Measurements from ENCODE around the gene DNAJB2.
A peak's percentile ranks its signal among the peaks of the same experiment; 100 is the strongest.

The DNAJB2 gene

DNA sequence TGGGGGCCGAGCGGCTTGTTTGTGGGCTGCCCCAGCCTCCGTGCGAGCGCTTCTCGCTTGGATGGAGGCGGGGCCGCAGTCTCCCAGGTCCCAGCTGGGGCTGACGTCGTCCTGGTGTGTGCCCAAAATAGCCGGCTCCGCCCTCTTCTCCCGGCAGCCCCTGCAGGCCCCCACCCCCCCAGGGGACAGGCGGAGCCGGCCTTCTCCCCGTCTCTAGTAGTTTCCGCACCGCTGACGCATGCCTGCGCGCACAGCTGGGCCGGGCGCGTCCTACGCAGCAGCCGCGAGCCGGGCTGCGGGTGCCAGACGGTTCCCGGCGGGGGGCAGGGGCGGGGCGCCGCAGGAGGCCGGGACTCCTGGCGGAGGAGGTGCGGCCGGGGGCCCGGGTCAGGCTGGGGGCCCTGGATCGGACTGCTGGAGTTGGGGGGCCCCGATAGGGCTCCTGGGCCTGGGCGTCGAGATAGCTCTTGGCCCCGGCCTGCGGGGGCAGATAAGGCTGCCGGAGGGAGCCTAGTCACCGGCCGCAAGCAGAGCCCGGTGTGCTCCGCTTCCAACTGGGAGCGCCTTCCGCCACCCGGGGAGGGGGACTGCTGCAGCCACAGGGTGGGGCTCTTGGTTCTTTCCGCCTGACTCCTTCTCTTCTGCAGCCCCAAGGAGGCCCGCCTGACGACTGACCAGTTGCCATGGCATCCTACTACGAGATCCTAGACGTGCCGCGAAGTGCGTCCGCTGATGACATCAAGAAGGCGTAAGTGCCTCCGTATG, at the start of gene DNAJB2:
DNAJB2 (plus strand) TSS at position 216 of the 765 bp plus-strand sequence; CDS start at position 684, 468 bp downstream.
- peak; percentile 98 to 100 for DNase-seq (ENCODE audit: low read depth in 2 of 2)

DNA sequence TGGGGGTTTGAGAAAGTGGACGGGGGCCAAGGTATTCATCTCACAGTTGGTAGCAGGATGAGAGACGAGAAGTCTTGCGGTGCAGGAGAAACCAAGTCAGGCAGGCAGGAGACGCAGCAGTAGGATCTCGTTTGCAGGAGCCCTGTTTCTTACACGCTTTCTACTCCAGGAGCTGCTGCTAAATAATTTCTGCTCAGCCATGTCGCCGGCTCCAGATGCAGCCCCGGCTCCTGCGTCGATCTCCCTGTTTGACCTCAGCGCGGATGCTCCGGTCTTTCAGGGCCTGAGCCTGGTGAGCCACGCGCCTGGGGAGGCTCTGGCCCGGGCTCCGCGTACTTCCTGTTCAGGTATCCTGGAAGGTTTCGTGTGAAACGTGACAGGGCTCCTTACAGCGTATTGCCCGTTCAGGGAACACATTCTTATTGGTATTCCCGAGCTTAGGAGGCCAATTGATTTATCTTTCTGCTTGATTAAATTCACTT, 49.1 kb upstream of the DNAJB2 start:
- DNase-seq (ENCODE audit: low read depth in 2 of 2): no peak

DNA sequence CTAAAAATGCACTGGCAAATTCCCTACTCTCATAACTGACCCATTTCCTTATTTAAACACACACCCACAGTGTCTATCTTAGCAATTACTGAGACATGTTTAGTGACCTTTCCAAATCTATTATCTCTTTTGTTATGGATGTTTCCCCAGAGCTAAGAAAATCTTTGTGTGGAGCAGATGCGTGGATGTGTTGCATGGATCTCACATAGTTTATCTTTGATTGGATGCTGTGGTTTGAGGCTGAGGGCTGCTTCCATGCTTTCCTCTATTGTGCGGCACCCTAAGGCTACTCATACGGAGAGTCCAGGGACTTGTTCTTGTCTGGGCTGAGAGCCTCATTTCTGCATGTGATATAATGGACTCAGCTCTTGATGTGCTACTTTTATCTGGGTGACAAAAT, 44.8 kb upstream of the DNAJB2 start:
- no peak for DNase-seq (ENCODE audit: low read depth in 2 of 2)

DNA sequence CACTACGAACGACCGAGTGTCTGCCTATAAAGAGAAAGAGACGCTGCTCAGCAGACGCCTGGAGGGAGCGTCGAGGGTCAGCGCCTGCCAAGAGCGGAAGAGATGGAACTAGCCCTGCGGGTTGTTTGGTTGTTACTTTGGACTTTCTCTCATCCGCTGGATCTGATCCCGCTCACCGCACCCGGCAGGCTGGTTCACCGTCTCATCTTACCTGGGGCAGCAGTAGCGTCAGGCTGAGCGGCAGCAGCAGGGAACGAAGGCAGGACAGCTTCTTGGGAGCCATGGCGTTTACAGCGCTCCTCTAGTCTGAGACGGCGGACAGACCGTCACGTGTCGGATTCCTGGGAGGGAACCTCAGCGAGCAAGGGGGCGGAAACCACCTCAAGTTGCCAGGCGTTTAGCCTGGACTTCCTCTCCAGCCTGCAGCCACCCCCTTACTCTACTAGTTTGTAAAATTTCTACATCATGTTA, 35.8 kb upstream of the DNAJB2 start:
- DNase-seq (ENCODE audit: low read depth in 2 of 2): no peak

DNA sequence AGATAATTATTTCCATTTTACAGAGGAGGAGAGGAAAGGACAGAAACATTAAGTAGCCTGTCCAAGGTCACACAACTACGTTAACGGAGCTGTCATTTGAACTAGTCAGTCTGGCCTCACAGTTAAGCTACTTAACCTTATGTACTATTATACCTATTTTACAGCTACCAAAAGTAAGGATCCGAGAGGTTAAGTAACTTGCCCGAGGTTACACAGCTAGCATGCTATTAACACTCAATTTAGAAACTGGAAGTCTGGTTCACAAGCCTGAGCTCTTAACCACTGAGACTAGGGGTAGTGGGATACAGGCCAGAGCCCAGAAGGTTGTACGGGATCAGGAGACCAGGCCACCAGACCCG, 34.4 kb upstream of the DNAJB2 start:
- no peak for DNase-seq (ENCODE audit: low read depth in 2 of 2)

DNA sequence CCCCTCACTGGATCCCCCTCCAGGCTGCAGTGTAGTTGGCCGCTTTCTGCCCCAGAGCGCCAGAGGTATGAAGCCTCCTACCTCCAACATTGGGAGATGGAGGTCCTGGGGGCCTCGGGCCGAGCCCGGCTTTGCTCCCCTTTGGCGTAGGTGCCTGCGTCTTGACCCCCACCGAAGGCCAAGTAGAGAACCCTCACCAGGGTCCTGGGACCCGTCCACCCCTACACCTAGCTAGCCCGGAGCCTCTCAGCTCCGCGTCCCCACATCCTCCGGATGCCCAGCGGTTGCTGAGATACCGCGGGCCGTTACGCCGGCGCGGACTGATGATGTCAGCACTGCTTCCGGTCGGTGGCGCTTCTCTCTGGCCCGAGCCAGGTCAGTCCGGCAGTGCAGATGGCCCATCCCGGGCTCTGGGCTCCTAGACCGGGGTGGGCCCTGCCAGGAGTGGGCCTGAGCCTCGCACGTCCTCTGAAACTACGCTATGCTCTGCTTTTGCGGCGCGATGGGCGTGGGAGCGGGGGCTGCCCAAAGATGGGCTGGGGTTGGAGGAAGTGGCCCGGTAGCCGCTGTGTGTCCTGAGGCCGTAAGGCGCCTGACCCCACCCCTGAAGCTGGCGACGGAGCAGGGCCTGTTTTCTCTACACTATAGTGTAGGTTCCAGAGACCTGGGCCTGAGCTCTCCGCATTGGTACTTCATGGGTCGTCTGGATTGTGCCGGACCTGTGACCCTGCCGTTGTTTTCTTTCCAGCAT, 33.8 kb upstream of the DNAJB2 start, which contains the start of the genes GLB1L and STK16:
GLB1L (minus strand) TSS at position 297 of the 751 bp plus-strand sequence. CDS start 1,871 bp downstream, outside the sequence.
STK16 (plus strand) TSS at position 332 of the 751 bp plus-strand sequence. CDS start 521 bp downstream, outside the sequence.
- peak; percentile 78 to 84 for DNase-seq (ENCODE audit: low read depth in 2 of 2)

DNA sequence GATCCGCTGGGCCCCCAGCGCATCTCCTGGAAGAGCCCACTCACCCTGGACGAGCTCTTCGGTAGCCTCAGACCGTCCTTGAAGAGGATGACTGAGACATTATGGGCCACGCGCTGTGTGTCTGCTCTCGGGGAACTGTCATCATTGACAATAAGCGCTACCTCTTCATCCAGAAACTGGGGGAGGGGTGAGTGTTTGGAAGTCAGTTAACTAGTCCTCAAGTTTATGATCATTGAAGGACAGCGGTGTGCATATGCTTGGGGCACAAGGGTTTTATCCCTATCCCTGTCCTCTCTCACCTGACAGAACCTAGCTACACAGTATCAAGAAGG, 33.3 kb upstream of the DNAJB2 start:
- no peak for DNase-seq (ENCODE audit: low read depth in 2 of 2)

DNA sequence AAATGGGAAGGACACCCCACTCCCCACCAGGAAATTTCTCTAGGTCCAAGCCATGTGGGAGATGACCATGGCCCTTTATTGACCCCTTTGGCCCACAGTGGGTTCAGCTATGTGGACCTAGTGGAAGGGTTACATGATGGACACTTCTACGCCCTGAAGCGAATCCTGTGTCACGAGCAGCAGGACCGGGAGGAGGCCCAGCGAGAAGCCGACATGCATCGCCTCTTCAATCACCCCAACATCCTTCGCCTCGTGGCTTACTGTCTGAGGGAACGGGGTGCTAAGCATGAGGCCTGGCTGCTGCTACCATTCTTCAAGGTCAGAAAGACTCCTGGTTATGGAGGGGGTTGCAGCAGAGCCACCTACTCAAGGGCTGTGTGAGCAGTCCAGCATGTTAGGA, 32.6 kb upstream of the DNAJB2 start:
- no peak for DNase-seq (ENCODE audit: low read depth in 2 of 2)

DNA sequence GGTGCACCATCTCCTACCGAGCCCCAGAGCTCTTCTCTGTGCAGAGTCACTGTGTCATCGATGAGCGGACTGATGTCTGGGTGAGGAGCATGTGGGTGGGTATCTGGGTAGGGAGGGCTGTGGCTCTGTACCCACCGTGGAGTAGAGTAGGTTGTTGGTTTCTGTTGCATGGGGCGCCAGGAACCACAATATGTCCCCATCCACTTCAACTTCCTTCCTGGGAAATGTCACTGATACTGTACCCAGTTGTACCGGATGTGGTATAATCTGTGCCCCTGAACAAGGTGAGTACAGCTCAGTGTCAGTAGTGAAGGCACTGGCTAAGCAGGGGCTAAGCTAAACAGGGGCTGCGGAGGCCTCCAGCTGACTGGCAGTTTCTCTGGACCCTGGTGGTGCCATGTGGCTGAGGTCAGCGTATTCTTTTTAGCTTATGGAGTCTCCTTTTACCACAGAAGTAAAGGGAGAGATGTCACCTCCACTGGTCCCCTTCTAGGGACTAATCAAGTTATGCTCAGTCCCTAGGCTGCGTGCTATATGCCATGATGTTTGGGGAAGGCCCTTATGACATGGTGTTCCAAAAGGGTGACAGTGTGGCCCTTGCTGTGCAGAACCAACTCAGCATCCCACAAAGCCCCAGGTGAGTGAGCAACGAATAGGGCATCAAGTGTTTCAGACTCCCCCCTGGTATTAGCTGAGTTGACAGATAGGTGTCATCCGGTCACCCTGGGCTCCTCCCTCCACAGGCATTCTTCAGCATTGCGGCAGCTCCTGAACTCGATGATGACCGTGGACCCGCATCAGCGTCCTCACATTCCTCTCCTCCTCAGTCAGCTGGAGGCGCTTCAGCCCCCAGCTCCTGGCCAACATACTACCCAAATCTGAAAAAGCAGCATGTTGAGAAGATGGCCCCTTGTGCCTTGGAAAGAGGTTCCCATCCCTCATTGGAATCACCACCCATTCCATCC, 31.2 kb upstream of the DNAJB2 start:
- peak; percentile 63 to 73 for DNase-seq (ENCODE audit: low read depth in 2 of 2)

DNA sequence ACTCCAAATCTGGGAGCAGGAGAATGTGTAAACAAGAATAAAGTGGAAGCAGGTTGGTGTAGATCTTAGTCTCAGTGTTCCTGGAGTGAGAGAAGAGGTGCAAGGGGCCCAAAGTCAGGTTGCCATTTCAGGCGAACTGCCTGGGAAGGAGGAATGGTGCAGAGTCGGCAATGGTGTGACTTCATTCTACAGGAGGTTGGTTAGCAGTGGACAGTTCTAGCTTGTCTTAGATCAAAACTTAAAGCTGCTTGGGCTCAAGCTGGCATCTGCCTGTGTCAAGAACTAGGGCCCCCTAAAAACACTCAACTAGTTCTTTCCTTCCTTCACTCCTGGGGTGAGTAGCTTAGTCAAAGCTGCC, 30.3 kb upstream of the DNAJB2 start:
- DNase-seq (ENCODE audit: low read depth in 2 of 2): no peak

DNA sequence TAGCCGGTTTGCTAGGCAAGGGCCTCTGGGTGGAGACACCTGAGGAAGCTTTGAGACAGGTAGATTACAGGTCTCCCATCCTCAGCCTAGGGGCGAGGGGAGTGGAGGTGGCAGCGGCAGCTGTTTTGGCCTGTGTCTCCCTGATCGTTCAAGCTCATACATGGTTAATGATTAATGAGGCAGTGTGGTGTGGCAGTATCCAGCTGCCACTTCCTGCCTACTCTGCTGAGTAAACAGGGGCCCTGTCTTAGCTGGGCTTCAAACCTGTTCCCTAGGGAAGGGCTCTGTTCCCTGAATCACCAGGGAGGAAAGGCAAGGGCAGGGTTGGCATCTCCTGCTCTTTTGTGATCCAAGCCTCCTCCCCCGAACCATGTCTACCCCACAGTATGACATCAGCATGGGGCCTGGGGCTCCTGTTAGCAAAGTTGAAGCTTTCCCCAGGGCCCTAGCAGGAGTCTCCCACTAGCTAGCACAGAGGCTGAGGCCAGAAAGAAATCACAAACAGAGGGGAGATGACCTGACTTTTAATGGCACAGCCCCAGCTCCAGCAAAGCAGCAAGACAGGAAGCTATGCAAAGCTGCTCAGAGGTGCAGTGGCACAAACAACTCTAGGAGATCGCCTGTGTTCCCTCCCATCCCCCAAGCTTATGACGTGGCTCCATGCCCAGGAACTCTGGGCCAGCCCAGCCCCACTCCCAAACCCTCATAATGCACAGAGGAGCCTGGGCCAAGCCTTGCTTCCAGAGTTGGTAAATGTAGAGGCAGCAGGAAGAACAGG, 29.8 kb upstream of the DNAJB2 start:
- DNase-seq (ENCODE audit: low read depth in 2 of 2): no peak

DNA sequence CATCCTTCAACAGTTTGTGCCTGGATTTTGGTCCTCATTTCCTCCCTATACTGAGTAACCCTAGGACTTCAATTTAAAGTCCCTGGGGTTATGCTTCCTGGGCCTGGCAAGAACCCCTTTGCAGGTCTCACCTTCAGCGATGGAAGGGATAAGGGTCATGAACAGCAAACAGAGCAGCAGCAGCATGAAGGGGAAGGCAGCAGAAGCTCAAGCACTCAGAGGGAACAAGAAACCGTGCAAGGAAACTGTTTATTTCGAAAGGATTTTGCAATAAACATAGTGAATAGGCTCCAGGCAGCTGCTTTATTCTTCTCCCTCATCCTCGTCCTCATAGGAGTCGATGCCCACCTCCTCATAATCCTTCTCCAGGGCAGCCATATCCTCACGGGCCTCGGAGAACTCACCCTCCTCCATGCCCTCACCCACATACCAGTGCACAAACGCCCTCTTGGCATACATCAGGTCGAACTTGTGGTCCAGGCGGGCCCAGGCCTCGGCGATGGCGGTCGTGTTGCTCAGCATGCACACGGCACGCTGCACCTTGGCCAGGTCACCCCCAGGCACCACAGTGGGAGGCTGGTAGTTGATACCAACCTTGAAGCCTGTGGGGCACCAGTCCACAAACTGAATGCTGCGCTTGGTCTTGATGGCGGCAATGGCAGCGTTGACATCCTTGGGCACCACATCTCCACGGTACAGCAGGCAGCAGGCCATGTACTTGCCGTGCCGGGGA, 29.0 kb upstream of the DNAJB2 start:
- DNase-seq (ENCODE audit: low read depth in 2 of 2): no peak

DNA sequence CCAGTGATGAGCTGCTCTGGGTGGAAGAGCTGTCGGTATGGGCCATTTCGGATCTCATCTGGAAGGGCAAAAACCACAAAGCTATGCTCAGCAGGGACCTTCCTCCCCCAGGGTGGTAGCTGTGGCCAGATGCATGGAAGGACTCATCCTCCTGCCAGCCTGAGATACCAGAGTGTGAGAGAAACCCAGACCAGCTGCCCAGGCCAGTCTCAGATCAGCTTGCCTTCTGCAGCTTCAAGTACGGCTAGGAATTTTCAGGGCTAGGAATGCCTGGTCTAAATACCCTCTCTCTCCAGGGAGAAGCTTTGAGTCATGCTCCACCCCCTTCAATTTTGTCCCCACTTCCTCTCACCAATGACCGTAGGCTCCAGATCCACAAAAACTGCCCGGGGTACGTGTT, 27.5 kb upstream of the DNAJB2 start:
- no peak for DNase-seq (ENCODE audit: low read depth in 2 of 2)

DNA sequence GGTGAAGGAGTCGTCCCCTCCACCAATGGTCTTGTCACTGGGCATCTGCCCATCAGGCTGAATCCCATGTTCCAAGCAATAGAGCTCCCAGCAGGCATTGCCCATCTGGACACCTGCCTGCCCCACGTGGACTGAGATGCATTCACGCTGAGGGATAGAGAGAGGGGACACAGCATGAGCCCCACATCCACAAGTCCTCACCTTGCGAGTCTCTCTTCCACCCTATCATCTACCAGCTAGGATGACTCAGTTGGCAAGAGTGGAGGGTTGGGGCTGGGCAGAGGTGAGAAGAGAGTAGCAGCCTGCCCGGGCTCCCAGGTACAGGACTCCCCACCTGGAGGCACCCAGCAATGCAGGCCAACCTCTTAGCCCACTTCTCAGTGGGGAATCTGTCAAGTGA, 27.1 kb upstream of the DNAJB2 start:
- DNase-seq (ENCODE audit: low read depth in 2 of 2): no peak

DNA sequence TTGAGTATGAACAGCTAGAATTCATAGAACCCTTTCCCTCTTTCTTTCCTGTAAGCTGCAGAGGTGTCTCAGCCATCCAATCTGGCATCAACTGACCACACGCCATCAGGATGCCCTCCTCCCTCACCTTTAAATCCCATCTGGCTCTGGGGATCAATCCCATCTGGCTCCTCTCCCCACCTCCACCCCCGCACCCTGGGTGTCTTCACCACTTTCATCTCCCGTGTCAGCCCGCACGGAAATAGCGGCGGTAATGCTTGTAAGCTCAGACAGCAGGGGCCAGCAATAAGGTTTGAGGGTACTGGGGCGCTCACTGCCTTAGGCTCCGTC, 26.6 kb upstream of the DNAJB2 start:
- peak in 1 of 2 donors; percentile 26 for DNase-seq (ENCODE audit: low read depth in 2 of 2)

DNA sequence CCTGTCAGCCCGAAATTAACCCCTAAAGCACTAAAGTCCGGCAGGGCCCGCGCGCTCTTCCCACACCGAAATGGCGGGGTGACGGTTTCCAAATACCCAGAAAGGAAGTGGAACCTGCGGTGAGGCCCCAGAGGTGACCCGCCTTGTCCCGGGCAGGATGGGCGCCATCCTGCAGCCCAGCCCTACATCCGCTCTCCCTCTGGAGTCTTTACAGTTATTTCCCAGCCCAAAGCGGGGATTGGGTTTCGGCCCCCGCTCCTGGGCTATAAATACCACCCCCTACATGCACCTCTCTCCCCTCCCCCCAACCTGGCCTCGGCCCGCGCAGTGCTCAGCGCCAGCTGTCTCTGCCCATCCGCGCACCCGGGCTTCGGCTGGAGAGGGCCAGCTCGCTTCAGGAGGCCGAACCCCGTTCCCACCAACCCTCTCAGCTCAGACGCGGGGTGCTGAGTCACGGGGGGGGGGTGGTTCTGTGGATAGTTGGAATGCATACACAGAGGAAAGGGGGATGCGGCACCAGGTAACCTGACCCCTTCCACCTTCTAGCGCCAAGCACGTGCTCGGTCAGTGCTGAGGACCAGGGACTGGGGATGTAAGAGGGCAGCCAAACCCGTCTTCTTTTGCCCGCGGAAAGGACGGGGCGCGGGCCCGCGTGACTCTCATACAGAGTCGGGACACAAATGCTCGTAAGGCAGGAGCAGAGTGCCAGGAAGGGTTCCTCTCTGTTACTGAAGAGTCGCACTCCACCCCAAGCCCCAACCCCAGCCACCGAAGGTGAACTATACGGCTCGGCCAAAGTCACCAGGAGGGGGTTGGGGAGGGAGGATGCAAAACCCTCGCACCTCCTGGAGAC, 26.0 kb upstream of the DNAJB2 start, which contains the start of gene TUBA4B:
TUBA4B (plus strand) TSS at position 344 of the 853 bp plus-strand sequence; CDS start at position 509, 165 bp downstream.
- peak in 1 of 2 donors; percentile 25 for DNase-seq (ENCODE audit: low read depth in 2 of 2)

DNA sequence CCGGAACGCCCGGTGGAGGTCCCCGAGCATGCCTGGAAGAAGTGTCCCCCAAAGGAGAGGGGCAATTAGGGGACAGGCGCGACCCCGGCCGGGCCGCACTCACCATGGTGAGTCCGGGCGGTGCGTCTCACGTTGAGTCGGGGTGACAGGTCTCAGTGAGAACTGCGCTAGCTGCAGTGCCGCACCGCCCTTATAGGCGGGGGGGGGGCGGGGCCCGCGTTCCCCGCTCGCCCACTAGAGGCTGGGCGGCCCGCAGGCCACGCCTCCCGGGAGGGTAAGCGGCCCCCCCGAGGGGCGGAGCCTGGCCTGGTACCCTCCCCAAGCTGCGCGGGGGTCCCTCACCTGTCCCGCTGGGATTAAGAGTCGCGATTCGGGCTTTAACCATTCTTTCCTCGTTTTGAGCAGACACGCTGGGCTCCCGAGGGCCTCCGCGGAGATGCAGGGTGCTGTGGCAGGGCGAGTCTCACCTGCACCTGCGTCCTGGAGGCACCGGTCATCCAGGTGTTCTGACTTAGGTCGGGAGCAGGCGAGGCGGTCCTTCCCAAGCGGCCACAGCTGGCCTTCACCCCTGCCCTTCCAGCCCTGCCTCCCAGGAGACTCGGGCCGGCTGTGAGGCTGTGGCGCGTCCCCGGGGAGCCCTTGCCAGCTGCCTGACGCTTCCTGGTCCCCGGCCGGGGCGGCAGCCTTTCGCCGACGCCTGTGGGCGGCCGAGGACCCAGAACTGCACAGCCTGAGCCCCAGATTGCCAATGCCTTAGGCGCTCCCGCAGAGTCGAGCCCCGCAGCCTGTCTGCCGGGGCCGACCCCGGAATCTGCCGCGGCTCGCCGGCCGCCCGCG, 25.2 kb upstream of the DNAJB2 start, which contains the start of gene TUBA4A:
TUBA4A (minus strand) TSS at position 166 of the 837 bp plus-strand sequence; CDS start at position 106, 60 bp downstream.
- DNase-seq (ENCODE audit: low read depth in 2 of 2): peak; percentile 79 to 88

DNA sequence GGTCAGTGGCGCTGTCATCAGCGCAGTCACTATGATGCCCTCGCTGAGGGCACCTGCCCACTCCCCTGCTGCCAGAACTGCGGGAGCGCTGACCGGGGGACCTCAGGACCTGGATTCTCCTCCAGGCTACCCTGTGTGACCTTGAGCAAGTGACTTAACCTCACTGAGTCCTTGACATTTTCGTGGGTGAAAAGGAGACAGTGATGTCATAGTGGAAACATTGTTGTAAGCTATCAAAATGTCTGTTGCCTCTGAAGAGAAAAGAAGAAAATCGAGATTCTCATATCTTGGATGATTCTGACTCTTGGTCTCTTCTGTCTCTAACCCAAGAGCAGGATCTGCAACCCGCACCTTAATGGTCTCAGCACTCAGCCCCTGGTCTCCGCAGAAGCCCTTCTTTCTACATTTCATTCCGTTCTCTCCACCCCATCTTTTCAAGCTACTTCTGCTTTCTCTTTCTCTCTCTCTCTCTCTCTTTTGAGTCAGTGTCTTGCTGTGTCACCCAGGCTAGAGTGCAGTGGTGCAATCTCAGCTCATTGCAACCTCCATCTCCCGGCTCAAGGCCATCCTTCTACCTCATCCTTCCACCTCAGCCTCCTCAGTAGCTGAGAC, 24.5 kb upstream of the DNAJB2 start:
- DNase-seq (ENCODE audit: low read depth in 2 of 2): no peak
